Measurements from ENCODE around the gene RAB43. TPM values are rescaled to one million over a fixed set of nuclear protein-coding genes. Genes with fewer than 3 reads are reported as not detected.

The RAB43 gene
- total RNA-seq, 2 experiments from 2014 or later: 10.4 to 12.5 TPM

DNA sequence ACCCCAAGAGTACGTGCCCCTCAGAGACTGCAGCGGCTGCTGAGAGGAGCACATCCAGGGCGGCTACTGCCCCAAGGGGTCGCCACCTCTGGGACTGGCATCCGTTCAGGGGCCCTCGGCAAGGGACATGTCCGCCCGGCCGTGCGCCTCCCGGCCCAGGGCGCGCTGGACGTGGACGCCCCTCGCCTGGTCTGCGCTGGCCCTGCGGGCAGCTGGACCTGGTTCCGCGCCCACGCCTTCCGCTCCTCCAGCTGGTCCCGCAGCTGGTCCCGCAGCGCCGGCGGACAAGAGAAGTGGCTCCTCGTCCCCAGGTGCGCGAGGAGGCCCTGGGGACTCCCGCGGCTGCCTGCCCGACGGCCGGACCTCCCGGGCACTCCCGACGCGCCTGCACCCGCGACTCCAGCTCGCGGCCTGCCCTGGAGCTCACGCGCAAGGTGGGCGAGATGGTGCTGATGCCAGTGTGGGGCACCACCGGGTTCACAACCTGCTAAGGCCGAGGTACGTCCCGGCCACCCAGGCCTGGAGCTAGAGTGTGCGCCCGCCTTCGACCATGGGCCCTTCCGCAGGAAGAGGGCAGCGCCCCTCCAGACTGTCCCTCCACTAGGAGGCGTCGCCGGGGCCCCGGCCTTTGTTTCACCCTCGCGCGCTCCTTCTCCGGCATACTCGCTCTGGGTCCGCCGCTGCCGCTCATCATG lies 75.4 kb downstream of the RAB43 start:
- no TSS peak for BruUV-seq (replicated peaks)
- Histone ChIP-seq H3K36me3 (ENCODE audit: insufficient read depth, low read length) (no peaks in the 10 kb centered on the region), H3K79me2 (ENCODE audit: insufficient read depth, low read depth, low read length) (no peaks in the 10 kb centered on the region), H3K27ac (ENCODE audit: low read depth, low read length, poor library complexity, severe bottlenecking) (no peak overlapping the region), H3K9me3 (ENCODE audit: low read length) (no peaks in the 10 kb centered on the region), H2AFZ (ENCODE audit: low read length) (no peak overlapping the region), H4K20me1 (ENCODE audit: insufficient read depth, low read length) (no peaks in the 10 kb centered on the region), H3K9me2 (ENCODE audit: insufficient read depth, low read length) (no peaks in the 10 kb centered on the region), H3K4me2 (ENCODE audit: low read length) (no peak overlapping the region), H3K4me3 (ENCODE audit: low read depth, low read length, poor library complexity, severe bottlenecking) (no peak overlapping the region), H3K4me1 (ENCODE audit: insufficient read depth, low read length, poor library complexity, severe bottlenecking) (no peaks in the 10 kb centered on the region)
- CTCF ChIA-PET (ENCODE audit: unreplicated experiment): no interaction called here
- POLR2A ChIA-PET: no interaction called here
- intact Hi-C loops (cut with micrococcal nuclease; ENCODE audit: unreplicated experiment): no loop called here
- no peak for TF ChIP-seq EZH2phosphoT487 (IDR thresholded peaks at IDR 0.05; ENCODE audit: borderline replicate concordance, low read depth, low read length)
- TF ChIP-seq, protein P1, sequence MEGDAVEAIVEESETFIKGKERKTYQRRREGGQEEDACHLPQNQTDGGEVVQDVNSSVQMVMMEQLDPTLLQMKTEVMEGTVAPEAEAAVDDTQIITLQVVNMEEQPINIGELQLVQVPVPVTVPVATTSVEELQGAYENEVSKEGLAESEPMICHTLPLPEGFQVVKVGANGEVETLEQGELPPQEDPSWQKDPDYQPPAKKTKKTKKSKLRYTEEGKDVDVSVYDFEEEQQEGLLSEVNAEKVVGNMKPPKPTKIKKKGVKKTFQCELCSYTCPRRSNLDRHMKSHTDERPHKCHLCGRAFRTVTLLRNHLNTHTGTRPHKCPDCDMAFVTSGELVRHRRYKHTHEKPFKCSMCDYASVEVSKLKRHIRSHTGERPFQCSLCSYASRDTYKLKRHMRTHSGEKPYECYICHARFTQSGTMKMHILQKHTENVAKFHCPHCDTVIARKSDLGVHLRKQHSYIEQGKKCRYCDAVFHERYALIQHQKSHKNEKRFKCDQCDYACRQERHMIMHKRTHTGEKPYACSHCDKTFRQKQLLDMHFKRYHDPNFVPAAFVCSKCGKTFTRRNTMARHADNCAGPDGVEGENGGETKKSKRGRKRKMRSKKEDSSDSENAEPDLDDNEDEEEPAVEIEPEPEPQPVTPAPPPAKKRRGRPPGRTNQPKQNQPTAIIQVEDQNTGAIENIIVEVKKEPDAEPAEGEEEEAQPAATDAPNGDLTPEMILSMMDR (conservative IDR thresholded peaks at IDR 0.05; ENCODE audit: low read length): no peak
- DNase-seq (ENCODE audit: low spot score): no peak

DNA sequence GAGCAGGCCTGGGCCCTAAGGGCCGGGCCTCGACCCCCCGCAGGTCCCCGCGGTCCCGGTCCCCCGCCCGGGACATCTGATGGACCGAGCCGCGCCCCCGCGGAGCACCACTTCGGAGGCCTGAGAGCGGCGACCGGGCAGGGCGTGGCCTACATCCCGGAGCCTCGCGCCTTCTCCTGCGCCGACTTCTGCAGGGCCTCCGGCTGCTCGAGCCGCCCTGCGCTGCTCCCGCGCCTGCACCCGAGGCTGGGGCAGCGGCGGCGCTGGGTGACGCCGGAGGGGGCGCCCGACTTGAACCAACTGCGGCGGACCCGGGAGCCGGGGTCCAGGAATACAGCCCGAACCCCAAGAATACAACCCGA lies 75.9 kb downstream of the RAB43 start:
- Histone ChIP-seq H3K27ac (ENCODE audit: low read depth, low read length, poor library complexity, severe bottlenecking) (no peak overlapping the region), H3K79me2 (ENCODE audit: insufficient read depth, low read depth, low read length) (no peaks in the 10 kb centered on the region), H2AFZ (ENCODE audit: low read length) (no peak overlapping the region), H4K20me1 (ENCODE audit: insufficient read depth, low read length) (no peaks in the 10 kb centered on the region), H3K9me2 (ENCODE audit: insufficient read depth, low read length) (no peaks in the 10 kb centered on the region), H3K4me2 (ENCODE audit: low read length) (no peak overlapping the region), H3K4me3 (ENCODE audit: low read depth, low read length, poor library complexity, severe bottlenecking) (no peak overlapping the region), H3K9me3 (ENCODE audit: low read length) (no peaks in the 10 kb centered on the region), H3K36me3 (ENCODE audit: insufficient read depth, low read length) (no peaks in the 10 kb centered on the region), H3K4me1 (ENCODE audit: insufficient read depth, low read length, poor library complexity, severe bottlenecking) (no peaks in the 10 kb centered on the region)
- no peak for TF ChIP-seq EZH2phosphoT487 (IDR thresholded peaks at IDR 0.05; ENCODE audit: borderline replicate concordance, low read depth, low read length)
- TF ChIP-seq, protein P1 (conservative IDR thresholded peaks at IDR 0.05; ENCODE audit: low read length): no peak
- POLR2A ChIA-PET: no interaction called here
- no peak for DNase-seq (ENCODE audit: low spot score)
- BruUV-seq (replicated peaks): no TSS peak
- intact Hi-C loops (cut with micrococcal nuclease; ENCODE audit: unreplicated experiment): no loop called here
- CTCF ChIA-PET (ENCODE audit: unreplicated experiment): no interaction called here

DNA sequence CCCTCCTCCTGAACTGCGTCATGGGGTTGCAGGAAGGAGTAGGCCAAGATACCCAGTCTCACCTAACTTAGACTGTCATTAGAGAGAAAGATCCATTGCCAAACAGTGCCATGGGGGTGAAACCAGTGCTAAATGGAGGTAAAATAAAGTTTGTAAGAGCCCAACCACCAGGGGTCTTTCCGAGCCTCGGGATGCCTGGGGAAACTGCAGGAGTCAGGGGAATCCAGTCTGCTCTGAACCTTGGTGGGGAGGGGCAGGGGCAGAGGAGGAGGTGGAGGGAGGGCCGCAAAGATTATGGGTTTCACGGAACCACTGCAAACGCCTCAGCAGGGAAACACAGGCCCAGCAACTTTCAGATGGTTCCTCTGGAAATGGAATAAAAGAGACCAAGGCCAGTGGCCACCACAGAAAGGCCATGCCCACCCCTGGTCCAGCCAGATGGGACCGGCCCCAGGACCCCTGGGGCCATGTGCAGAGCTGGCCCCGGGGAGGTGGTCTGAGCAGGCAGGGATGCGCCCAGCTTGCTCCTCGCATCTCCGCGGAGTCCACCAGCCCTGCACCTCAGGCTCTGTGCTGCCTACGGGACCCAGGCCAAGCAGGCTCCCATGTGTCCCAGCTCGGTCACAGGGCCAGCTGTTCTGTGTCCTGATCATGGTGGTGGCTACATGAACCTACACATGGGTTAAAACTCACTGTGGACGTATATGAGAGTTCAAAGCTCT lies 80.9 kb downstream of the RAB43 start:
- DNase-seq (ENCODE audit: low spot score): no peak
- no peaks in the 10 kb centered on the region for H3K9me2 ChIP-seq (ENCODE audit: insufficient read depth, low read length)
- no peak overlapping the region for H3K4me3 ChIP-seq (ENCODE audit: low read depth, low read length, poor library complexity, severe bottlenecking)
- H3K4me1 ChIP-seq (ENCODE audit: insufficient read depth, low read length, poor library complexity, severe bottlenecking): no peaks in the 10 kb centered on the region
- H3K36me3 ChIP-seq (ENCODE audit: insufficient read depth, low read length): no peaks in the 10 kb centered on the region
- H4K20me1 ChIP-seq (ENCODE audit: insufficient read depth, low read length): no peaks in the 10 kb centered on the region
- ChIA-PET CTCF (ENCODE audit: unreplicated experiment) (interaction anchor here (0.6 kb wide), 1 partner anchor 13 kb away, joined by 3 read pairs; no protein-coding TSS in a partner anchor), POLR2A (interaction anchor here (1.0 kb wide), 1 partner anchor 24 kb away, joined by 3 read pairs; no protein-coding TSS in a partner anchor)
- H3K4me2 ChIP-seq (ENCODE audit: low read length): no peak overlapping the region
- BruUV-seq (replicated peaks): no TSS peak
- H3K27ac ChIP-seq (ENCODE audit: low read depth, low read length, poor library complexity, severe bottlenecking): no peak overlapping the region
- H2AFZ ChIP-seq (ENCODE audit: low read length): no peak overlapping the region
- intact Hi-C loops (cut with micrococcal nuclease; ENCODE audit: unreplicated experiment): no loop called here
- no peaks in the 10 kb centered on the region for H3K9me3 ChIP-seq (ENCODE audit: low read length)
- TF ChIP-seq, protein P1 (conservative IDR thresholded peaks at IDR 0.05; ENCODE audit: low read length): no peak
- TF ChIP-seq EZH2phosphoT487 (IDR thresholded peaks at IDR 0.05; ENCODE audit: borderline replicate concordance, low read depth, low read length): no peak
- no peaks in the 10 kb centered on the region for H3K79me2 ChIP-seq (ENCODE audit: insufficient read depth, low read depth, low read length)
